ENCODE data around the gene MAGI3.

DNA sequence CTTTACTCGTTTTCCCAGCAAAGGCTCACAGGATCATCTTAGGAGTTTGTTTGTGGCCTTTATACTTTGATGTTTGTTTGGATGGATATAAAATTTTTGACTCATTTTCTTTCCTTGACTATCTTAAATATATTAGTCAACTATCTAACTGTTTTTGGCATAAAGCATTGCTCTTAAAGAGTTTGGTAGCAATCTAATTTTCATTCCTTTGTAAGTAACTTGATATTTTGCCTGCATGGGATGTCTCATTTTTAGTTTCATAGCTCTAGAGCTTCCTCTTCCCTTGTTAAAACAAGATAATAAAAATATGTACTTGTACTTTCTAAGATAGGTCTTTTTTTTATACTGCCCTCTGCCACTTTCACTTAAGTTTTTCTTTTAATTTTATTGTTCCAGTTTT, 161.9 kb downstream of the MAGI3 start:
- TF ChIP-seq, protein P1, sequence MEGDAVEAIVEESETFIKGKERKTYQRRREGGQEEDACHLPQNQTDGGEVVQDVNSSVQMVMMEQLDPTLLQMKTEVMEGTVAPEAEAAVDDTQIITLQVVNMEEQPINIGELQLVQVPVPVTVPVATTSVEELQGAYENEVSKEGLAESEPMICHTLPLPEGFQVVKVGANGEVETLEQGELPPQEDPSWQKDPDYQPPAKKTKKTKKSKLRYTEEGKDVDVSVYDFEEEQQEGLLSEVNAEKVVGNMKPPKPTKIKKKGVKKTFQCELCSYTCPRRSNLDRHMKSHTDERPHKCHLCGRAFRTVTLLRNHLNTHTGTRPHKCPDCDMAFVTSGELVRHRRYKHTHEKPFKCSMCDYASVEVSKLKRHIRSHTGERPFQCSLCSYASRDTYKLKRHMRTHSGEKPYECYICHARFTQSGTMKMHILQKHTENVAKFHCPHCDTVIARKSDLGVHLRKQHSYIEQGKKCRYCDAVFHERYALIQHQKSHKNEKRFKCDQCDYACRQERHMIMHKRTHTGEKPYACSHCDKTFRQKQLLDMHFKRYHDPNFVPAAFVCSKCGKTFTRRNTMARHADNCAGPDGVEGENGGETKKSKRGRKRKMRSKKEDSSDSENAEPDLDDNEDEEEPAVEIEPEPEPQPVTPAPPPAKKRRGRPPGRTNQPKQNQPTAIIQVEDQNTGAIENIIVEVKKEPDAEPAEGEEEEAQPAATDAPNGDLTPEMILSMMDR (IDR thresholded peaks at IDR 0.05; ENCODE audit: poor library complexity, severe bottlenecking) = no peak
- no peak for TF ChIP-seq RAD21 (conservative IDR thresholded peaks at IDR 0.05)
- TF ChIP-seq POLR2AphosphoS5 (IDR thresholded peaks at IDR 0.05) = no peak
- no peak for TF ChIP-seq EP300 (conservative IDR thresholded peaks at IDR 0.05; ENCODE audit: poor library complexity, severe bottlenecking)
- TF ChIP-seq MXI1 (conservative IDR thresholded peaks at IDR 0.05; ENCODE audit: poor library complexity, severe bottlenecking) = no peak
- no peak for TF ChIP-seq SMC3 (conservative IDR thresholded peaks at IDR 0.05; ENCODE audit: poor library complexity)
- no peak for TF ChIP-seq EZH2 (IDR thresholded peaks at IDR 0.05; ENCODE audit: borderline replicate concordance, insufficient read depth, low read length, poor library complexity, severe bottlenecking)

All from neural cell (in vitro differentiated cells).